Endometrial microvascular endothelial cells (primary cell): Measurements from ENCODE around the gene DNAJB9. TPM values are rescaled to one million over a fixed set of nuclear protein-coding genes. Genes with fewer than 3 reads are reported as not detected.
"Not testable (repeated sequence)": the region's sequence is repeated elsewhere in the genome, so short reads cannot be mapped to it uniquely, and the experiment has no call there.

Experiments used
- in situ Hi-C: cut with HindIII; loops from 2 replicates; pipeline ENCODE4 v1.10.0; 2017; ENCODE audit warnings: low sequenced_read_pairs, low pct_unique_long_range_greater_than_20kb; ENCODE audit errors: inconsistent ontology term
- total RNA-seq: library from RNA; depleted of rRNA; stranded (reverse); fragments of >200 nt; gene quantifications from one replicate; pipeline ENCODE4 v1.2.3, GENCODE V29; 2015; ENCODE audit errors: inconsistent ontology term

The DNAJB9 gene
- 50.4 TPM for total RNA-seq

DNA sequence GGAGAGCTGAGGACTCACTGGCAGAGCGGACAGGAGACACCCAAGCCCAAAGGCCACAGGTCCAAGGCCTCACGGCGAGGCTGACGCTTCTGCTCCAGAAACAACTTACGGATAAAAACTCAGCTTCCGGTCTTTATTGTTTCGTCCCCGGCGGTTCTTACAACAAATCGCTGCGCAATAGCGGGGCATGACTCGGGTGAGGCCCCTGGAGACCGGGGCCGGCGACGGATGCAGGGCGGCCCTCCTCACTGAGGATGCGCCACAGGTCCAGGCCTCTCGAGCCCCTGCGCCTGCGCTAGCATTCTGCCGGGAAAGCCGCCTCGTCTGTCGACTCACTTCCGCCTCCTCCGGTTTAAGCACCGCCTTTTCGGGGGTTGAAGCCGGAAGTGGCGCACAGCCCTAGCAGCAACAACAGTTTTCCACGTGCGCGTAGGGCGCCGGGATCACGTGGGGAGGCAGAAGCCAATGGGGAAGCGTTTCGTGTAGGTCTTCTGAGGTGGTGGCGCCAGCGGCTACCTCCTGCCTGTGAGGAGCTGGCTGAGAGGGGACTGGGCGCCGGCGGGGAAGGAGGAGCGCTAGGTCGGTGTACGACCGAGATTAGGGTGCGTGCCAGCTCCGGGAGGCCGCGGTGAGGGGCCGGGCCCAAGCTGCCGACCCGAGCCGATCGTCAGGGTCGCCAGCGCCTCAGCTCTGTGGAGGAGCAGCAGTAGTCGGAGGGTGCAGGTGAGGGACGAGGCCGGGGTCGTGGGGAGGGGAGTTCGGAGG lies at the start of gene DNAJB9, which contains the start of gene THAP5:
TSS of gene DNAJB9 (plus strand) at position 494 of the 765 bp plus-strand sequence. CDS start 1,853 bp downstream, outside the sequence.
TSS of gene THAP5 (minus strand) at position 326 of the 765 bp plus-strand sequence. CDS start at position 189, 137 bp downstream.
- in situ Hi-C loops = no loop called here

DNA sequence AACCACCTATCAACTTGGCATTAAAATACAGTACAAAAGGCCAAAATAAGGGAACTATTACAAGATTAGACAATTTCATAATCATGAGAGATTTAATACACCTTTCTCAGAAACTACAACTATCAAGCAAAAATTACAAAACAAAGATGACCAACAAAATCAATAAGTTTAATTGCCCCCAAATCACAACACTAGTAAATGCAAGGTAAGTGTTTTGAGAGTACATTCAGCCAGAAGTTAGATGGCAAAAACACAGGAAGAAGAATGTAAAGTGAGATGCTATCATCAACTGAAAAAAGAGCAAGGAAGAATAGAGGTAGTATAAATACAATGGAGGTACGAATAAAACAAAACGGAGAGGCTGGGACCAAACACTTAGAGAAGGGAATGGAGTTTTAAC lies 46.9 kb upstream of the DNAJB9 start:
- in situ Hi-C loops = no loop called here

DNA sequence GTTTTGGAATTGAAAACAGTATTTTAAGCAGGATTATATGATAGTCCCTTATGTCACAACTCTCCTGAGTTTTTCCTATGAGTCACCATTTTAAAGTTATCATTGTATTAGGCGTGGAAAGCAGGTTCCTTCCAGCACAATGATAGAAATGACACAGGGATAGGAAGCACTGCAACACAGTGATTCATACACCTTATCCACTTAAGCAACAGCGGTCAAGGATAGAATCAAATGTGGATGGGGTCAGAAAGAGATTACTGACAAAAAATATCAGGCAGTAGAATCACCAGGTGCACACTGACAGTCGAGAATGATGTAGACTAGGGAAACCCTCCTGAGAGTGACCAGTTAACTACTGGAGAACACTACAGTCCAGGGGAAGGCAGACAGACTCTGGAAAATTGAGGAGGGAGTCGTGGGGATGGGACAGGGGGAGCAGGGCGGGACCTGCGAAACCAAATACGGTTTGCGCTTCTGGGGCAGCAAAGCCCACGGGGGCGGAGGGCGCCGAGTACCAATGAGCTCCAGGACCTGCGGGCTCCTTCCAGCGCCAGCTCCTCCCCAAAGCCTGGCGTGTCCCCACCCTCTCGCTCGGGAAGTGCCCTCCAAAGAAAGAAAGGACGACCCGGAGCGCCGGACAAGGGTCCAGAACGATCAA lies 44.2 kb upstream of the DNAJB9 start:
- in situ Hi-C loops = no loop called here

DNA sequence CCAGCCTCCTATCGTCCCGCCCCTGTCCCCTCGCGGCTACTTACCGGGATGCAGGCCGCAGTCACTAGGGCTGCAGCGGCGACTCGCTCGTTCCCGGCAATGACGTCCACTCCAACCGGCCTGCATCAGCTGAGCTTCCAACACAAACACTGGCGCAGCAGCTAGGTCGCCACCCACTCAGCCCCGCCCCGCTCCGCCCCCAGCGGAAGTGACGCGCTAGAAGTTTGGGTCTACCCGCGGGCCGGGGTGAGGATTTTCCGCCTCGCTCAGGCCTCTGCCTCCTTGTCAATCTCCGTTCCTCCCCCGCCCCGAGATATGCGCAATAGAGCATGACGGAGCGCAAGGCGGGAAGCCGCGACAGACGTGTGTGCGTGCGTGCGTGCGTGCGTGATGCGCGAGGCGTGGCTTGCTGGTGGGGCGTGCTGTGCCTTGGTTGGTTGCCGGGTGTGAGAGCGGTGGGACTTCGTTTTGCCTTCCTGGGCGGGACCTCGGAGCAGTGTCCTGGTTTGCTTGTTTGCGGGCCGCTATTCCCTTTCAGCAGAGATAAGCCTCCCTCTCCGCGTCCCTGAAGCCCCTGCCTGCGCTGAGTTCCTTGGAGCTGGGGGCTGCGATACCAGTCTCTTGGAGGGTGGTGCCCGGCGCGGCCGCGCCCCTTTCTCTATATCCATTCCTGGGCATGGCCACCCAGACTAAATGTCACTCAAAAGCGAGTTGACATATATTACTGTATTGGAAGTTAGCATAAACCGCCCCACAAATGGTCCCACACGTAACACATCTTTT lies 43.5 kb upstream of the DNAJB9 start, which contains the start of gene PNPLA8:
TSS of gene PNPLA8 (minus strand) at position 151 of the 783 bp plus-strand sequence. CDS start 10,644 bp downstream, outside the sequence.
- in situ Hi-C loops = no loop called here

DNA sequence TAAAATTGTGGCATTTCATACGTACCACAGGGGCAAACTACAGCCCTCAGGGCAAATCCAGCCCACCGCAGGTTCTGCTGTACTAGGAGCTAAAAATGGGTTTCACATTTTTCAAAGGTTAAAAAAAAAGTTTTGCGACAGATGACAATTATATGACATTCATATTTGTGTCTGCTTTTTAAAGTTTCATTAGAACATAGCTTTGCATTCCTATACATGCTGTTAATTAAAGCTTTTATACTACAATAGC lies 43.0 kb upstream of the DNAJB9 start:
- in situ Hi-C loops = no loop called here

DNA sequence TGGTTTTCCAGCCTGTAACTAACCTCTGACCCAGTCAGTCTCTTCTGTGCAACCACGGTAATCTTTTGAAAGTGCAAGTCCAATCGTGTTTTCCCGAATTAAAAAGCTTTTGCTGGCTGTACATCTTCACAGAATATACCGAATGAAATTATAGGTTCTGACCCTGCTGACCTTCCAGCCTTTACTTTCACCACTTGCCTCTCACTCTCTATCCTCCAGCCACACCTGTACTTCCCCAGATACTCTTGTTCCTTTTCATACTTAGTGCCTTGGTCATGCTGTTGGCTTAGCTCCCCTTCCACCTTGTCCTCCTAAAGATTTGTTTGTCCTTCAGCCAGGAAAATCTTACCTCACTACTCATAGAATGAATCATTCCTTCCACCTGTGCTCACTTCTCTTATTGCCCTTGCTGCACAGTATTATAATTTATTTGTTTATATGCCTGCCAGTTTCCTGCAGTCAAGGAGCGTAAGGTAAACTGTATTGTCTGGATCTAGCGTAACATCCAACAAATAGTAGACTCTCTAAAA lies 41.4 kb upstream of the DNAJB9 start:
- in situ Hi-C loops = no loop called here

DNA sequence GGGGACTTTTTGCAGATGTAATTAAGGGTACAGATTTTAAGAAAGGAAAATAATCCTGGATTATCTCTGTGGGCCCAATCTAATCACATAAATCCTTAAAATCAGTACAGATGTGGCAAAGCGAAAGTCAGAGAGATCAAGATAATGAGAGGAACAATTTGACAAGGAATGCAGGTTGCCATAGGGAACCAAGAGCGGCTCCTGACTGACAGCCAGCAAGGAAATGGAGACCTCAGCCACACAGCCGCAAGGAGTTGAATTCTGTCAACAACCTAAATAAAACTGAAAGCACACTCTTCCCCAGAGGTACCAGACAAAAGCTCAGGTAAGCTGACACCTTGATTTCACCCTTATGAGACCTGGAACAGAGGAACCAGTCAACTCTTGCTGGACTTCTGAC lies 40.3 kb upstream of the DNAJB9 start:
- in situ Hi-C loops = no loop called here

DNA sequence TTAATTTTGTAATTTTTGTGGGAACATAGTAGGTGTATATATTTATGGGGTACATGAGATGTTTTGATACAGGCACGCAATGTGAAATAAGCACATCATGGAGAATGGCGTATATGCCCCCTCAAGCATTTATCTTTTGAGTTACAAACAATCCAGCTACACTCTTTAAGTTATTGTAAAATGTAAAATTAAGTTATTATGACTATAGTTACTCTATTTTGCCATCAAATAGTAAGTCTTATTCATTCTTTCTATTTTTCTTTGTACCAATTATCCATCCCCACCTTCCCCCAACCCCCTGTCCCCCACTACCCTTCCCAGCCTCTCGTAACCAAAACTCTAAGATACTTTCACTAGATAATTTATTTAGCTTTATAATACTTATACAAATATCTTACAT lies 36.0 kb upstream of the DNAJB9 start:
- in situ Hi-C loops = no loop called here

DNA sequence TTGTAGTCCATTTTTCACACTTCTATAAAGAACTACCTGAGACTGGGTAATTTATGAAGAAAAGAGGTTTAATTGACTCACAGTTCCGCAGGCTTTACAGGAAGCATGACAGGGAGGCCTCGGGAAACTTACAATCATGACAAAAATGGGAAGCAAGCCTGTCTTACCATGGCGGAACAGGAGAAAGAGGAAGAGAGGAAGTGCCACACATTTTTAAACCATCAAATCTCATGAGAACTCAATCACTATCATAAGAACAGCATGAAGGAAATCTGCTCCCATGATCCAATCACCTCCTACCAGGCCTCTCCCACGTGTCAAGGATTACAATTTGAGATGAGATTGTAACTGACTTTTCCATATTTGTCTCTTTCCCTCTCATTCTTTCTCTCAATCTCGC lies 34.4 kb upstream of the DNAJB9 start:
- in situ Hi-C loops = no loop called here

DNA sequence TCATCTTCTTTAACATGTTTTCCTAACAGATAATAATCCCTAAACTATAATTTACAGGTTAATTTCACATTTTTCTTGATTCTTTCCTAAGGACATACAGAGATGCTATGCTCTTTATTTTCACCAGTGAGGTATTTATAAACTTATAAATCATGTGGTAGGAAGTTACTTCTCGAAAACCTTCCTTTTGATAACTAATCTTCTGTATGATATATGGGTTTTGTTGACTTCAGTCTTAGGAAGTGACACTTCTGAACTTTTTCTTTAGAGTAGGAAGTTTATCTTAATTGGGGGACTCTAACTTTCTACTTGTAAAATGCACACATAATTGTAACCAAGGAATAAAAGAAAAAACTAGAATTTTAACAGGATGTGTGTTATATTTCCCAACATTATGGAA lies 33.9 kb upstream of the DNAJB9 start:
- in situ Hi-C loops = no loop called here

DNA sequence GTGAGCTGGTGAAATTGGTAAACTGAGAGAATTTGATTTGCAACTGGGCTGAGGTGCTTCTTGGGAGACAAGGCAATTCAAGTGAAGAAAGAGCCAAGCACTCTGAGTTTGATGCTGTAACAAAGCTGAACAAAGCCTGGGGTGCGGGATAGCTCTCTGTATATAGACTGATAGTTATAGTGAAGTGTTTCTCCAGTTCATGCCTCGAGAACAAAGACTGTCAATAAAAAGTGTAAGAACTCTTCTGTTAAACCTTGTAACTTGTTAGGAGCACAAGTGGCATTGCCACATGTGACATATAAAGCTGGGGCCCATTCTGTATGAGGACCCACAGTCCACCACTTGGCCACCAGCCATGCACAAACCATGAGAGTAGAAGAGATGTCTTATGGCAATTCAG lies 32.4 kb upstream of the DNAJB9 start:
- in situ Hi-C loops = no loop called here

DNA sequence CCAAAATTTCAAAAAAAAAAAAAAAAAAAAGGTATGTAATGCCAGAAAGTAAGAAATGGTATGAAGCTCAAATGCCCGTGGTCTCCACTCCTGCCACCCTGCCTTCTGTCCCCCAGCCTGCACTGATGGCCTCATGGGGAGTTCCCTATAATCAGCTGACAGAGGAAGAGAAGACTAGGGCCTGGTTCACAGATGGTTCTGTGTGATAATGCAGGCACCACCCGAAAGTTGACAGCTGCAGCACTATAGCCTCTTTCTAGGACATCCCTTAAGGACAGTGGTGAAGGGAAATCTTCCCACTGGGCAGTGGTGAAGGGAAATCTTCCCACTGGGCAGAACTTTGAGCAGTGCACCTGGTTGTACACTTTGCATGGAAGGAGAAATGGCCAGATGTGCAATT lies 31.4 kb upstream of the DNAJB9 start:
- in situ Hi-C loops = not testable (repeated sequence)

DNA sequence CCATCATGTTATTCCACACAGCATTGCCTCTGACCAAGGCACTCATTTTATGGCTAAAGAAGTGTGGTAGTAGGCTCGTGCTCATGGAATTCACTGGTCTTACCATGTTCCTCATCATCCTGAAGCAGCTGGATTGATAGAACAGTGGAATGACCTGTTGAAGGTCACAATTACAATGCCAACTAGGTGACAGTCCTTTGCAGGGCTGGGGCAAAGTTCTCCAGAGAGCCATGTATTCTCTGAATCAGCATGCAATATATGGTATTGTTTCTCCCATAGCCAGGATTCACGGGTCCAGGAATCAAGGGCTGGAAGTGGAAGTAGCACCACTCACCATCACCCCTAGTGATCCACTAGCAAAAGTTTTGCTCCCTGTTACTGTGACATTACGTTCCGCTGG lies 31.0 kb upstream of the DNAJB9 start:
- in situ Hi-C loops = not testable (repeated sequence)

DNA sequence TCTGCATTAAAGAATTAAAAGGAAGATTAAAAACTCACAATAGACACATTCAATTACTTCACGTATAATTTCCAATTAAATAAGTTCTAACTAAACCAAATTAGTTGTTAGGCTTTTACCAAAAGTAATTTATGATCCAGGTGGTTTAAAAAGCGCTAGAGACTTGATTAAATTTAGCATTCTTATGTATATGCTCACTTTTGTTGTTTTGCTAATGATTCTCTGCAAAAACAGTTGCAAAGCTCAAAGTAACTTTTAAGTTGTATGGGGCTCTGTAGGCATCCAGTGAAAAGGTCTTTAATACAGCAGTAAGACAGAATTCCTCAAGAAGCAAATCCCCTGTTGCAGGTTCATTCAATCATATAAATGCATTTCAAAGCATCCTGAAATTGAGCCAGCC lies 28.2 kb upstream of the DNAJB9 start:
- in situ Hi-C loops = no loop called here

DNA sequence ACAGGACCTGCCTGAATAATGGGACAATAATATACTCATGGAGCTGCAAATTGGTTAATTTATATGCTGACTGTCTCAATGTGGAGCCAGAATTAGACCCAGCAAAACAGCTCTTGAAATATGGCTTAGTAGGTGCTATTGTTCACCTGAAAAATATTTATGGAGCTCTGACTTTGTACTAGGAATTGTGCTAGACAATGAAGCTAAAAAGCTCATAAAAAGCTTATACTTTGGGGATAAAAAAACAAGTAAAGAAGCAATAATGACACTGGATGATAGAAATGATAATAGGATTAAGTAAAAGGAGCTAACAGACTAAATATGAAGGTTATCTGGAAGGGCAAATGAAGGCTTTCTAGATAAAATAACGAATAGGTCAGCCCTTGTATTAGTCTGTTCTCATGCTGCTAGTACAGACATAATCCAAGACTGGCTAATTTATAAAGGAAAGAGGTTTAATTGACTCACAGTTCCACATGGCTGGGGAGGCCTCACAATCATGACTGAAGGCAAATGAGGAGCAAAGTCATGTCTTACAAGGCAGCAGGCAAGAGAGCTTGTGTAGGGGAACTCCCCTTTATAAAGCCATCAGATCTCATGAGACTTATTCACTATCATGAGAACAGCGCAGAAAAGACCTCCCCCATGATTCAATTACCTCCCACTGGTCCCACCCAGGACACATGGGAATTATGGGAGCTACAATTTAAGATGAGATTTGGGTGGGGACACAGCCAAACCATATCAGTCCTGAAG lies 21.4 kb upstream of the DNAJB9 start:
- in situ Hi-C loops = not testable (repeated sequence)

DNA sequence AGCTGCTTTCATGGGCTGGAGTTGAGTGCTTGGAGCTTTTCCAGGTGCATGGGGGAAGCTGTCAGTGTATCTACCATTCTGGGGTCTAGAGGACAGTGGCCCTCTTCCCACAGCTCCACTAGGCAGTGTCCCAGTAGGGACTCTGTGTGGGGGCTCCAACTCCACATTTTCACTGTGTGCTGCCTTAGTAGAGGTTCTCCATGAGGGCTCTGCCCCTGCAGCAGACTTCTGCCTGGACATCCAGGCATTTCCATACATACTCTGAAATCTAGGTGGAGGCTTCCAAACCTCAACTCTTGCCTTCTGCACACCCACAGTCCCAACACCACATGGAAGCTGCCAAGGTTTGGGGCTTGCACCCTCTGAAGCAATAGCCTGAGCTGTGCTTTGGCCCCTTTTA lies 13.0 kb upstream of the DNAJB9 start:
- in situ Hi-C loops = not testable (repeated sequence)

DNA sequence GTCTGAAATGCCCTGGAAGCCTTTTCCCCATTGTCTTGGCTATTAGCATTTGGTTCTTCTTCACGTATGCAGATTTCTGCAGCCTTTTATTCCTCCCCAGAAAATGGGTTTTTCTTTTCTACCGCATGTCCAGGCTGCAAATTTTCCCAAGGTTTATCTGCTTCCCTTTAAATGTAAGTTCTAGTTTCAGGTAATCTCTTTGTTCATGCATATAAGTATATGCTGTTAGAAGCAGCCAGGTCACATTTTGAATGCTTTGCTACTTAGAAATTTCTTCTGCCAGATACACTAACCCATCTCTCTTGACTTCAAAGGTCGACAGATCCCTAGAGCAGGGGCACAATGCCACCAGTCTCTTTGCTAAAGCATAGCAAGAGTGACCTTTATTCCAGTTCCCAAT lies 12.5 kb upstream of the DNAJB9 start:
- in situ Hi-C loops = no loop called here

DNA sequence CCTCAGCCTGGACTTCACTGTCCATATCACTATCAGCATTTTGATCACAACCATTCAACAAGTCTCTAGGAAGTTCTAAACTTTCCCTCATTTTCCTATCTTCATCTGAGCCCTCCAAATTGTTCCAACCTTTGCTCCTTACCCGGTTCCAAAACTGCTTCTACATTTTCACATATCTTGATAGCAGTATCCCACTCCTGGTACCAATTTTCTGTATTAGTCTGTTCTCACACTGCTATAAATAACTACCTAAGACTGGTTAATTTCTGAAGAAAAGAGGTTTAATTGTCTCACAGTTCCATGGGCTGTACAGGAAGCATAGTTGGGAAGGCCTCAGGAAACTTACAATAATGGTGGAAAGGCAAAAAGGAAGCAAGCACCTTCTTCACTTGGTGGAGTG lies 12.1 kb upstream of the DNAJB9 start:
- in situ Hi-C loops = no loop called here

DNA sequence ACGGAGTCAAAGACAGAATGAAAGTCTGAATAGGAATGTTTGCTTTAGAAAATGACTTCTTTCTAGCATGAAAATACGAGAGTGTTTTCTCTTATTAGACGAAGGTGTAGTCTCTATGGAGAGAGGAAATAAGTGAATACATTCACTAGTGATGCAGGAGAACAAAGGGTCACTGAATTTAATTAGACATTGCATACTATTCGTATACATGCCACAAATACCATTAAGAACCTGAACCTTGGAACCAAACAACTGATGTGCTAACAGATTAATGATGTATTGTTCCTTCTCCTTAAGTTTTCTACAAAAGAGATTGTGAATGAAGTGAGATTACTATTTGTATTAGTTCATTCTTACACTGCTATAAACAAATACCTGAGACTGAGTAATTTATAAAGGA lies 10.4 kb upstream of the DNAJB9 start:
- in situ Hi-C loops = no loop called here
